ENCODE data around the gene SPEN.
A peak's percentile ranks its signal among the peaks of the same experiment; 100 is the strongest.
"Not testable (repeated sequence)": the region's sequence is repeated elsewhere in the genome, so short reads cannot be mapped to it uniquely, and the experiment has no call there.

Gene SPEN

DNA sequence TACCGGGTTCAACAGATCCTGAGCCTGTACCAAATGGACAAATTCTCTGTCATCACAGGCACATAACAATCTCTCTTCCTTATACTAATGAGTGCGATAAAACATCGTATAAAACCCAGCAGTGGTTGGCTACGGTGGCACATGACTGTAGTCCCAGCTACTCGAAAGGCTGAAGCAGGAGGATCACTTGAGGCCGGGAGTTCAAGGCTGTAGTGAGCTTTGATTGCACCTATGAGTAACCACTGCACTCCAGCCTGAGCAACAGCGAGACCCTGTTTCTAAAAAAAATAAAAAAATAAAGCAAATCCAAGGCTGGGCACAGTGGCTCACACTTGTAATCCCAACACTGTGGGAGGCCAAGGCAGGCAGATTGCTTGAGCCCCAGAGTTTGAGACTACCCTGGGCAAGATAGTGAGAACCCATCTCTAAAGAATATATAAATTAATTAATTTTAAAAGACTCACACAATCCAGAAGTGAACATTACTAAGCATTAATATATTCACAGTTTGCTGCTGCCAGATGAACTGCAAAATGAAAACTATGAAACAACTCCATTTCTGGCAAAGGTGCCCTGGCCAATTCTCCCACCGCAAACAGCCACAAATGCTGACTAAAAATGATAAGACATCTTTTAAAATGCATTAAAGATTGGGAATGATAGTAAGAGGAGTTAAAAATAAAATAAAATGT, 115.3 kb downstream of the SPEN start:
- DNase-seq (ENCODE audit: low spot score): no peak

DNA sequence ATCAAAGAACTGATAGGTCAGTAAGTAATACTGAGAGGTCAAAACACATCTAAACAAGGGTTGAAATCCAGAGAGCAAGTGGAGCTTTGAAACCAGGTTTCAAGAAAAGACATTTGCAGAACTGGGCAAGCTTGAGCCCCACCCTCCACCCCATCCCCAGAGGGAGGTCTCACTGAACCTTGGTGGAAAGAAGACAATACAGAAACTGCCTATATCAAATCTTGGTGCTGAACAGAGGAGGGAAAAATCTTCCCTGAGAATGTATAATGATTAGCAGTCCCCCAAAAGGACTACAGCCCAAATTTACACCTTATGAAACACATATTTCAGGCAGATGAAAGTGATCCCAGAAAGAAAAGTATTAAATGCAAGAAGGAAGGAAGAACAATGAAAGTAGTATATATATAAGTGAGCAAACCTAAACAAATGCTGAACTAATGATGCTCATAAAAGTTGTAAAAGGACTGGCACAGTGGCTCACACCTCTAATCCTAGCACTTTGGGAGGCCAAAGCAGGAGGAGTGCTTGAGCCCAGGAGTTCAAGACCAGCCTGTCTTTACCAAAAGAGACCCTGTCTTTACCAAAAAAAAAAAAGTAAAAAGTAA, 116.0 kb downstream of the SPEN start:
- DNase-seq (ENCODE audit: low spot score): no peak

DNA sequence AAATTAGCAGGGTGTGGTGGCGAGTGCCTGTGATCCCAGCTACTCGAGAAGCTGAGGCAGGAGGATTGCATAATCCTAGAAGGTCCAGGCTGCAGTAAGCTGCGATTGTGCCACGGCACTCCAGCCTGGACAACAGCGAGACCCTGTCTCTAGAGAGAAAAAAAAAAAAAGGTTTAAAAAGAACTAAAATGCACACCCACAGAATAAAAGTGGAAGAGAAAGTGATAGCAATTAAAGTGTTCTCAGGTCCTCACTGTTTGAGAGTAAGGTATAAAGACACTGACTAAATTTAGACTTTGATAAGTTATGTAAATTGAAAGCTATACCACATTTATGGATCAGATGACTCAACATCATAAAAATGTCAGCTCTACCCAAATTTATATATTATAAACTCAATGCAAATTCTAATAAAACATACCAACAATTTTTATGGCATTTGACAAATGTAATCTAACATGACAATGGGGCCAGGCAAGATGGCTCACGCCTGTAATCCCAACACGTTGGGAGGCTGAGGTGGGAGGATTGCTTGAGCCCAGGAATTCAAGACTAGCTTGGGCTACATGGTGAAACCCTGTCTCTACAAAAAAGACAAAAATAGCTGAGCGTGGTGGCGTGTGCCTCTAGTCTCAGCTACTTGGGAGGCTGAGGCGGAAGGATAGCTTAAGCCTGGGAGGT, 116.6 kb downstream of the SPEN start:
- no peak for DNase-seq (ENCODE audit: low spot score)

DNA sequence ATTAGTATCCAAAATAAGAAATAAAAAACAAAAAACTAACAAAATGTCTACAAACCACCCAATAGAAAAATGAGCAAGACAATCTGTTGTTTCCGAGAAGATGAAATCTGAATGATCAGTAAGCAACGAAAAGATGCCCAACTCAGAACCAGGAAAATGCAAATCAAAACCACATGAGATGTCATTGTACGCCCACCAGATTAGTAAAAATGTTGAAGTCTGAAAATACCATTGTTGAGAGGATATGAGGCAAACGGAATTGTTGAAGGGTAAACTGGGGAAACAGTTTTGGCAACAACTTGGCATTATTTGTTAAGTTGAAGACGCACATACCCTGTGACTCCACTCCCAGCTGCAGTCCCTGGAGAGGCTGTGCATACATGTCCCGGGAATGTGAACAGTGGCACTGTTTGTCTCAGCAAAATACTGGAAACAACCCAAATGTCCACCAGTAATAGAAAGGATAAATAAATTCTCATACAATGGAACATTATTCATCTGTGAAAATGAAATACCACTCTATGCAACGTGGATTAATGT, 117.8 kb downstream of the SPEN start:
- DNase-seq (ENCODE audit: low spot score): no peak

DNA sequence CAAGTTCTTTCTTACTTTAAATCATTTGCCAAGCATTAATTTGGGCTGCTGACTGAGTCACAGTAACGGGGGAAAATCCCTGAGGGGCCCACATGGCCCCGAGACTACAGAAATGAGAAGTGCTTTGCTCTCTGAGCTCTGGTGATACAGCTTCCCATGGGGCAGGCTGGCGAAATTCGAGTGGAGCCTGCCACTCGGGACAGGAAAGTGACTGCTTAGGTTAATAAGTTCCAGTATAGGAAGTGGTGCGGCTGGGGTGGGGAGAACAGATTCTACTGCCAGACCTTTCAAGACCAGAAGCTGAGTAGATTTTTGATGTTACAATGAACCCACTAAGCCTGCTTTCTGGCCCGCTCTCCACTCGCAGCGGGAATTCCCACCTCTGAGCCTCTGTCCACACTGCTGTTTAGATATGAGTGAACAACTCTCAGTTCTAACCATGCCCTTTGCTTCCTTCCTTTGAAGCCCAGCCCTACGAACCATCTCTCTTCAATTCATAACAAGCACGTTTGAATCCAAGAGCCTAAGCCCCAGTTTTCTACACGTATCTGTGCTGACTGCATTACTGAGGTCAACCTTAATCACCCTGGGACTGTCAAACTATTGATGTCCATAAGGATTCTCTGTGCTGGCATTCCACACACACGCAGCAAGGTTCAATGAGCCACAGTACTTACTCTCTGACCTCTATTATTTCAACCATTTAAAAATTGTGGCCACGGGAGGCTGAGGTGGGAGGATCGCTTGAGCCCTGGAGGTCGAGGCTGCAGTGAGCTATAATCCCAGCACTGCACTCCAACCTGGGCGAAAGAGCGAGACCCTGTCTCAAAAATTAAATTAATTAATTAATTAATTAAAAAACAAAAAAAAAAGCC, 118.8 kb downstream of the SPEN start:
- no peak for DNase-seq (ENCODE audit: low spot score)

DNA sequence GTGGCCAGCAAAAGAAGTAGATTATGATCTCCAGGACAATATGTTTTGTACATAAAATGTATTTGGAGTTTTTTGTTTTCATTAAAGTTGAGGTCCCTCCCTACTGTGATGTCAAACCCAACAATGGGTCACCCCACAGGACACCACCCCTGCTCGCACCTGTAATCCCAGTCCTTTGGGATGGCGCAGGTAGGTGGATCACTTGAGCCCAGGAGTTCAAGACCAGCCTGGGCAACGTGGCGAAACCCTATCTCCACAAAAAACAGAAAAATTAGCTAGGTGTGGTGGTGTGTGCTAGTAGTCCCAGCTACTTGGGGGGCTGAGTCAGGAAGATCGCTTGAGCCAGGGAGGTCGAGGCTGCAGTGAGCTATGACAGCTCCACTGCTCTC, 119.4 kb downstream of the SPEN start:
- DNase-seq (ENCODE audit: low spot score): no peak

DNA sequence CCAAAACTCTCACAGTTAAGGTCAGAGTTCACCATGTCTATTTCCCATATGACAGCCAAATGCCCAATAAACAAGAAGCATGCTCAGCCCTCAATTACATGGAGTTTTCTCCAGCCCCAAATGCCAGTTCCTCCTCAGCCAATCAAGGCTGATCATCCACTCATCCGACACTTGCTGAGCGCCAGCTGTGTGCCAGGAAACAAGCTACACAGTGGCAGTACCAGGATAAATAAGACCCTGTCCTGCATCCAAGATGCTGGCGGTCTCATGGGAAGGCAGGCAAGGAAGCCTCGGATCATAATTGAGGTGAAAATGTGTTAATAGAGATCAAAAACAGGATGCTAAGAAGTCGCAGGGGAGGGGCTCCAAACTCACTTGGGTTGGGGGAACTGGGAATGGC, 120.7 kb downstream of the SPEN start:
- DNase-seq (ENCODE audit: low spot score): no peak

DNA sequence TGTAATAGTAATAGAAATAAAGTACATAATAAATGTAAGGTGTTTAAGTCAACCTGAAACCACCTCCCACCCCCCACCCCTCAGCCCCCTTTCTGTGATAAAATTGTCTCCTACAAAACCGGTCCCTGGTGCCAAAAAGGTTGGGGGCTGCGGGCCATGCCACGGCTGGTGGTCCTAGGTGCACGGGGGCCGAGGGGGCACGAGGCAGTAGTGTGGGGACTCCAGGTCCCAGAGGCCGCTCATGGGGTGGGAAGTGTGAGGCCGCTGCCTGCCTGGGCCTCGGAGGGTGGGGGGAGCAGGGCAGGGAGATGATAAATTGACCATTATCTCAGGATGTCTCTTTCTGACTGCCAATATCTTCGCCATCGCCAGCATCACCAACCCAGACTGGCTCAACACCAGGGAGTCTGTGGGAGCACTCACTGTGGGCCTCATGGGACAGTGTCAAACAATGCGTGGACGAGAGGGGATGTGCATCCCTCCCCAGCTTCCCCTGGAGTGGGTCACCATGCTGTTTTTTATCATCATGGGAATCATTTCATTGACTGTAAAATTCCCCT, 121.9 kb downstream of the SPEN start:
- no peak for DNase-seq (ENCODE audit: low spot score)

DNA sequence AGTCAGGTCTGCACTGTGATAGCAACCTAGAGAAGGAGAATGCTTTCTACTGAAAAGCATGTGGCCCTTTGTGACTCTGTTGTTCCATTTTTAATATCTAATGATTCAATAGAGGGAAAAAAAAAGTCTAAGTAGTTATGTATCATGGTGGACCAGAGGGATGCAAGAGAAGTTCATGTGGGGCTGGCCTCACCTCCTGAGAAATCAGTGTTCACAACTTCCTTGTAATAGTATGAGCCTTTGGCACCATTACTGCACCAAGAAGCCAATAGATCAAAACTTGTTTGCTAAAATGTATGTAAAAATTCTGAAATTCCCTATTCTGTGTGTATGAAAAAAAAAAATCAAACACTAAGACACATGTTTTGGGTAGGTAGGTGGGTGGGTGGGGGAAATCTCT, 123.4 kb downstream of the SPEN start:
- no peak for DNase-seq (ENCODE audit: low spot score)

DNA sequence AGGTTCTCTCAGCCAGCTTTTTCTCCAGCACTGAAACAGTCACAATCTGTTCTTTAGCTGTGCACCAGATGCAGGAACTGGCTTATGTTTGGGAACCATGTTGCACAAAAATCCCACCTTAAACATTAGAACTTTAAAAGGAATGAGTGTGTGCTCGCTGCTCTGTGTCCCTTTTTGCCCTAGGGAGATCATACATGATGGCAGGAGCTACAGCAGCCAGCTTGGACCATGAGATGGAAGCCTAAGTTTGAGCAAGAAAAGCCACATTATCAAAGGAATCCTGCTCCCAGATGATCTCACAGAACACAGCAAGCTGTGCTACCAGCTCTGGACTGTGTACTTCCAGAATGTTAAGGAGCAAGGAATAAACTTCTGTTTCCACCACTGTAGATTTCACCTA, 124.9 kb downstream of the SPEN start:
- no peak for DNase-seq (ENCODE audit: low spot score)

DNA sequence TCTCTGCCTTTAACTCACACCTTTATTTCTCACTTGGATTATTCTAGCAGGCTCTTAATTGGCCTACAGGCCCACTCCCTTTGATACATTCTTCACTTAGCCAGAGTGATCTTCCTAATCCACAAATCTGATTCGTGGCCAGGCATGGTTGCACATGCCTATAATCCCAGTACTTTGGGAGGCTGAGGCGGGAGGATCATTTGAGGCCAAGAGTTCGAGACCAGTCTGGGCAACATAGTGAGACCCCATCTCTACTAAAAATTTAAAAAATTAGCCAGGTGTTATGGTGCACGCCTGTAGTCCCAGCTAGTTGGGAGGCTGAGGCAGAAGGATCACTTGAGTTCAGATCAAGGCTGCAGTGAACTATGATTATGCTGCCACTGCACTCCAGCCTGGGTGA, 126.3 kb downstream of the SPEN start:
- no peak for DNase-seq (ENCODE audit: low spot score)

DNA sequence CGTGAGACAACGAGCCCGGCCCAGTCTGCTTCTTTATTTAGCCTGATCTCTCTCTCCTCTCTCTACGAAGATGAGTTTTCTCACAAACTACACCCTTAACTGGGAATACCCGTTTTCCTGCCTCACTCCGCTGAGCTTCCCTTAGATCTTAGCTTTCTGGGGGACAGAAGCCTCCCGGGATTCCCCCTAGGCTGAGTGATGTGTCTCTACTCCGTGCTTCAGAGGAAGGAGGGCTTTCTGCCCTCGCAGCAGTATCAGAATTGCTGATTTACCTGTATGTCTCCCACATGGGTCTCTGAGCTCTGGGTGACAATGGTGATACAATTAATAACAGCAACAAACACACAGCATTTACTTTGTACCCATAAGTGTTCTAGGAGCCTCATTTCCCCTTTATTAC, 127.3 kb downstream of the SPEN start:
- no peak for DNase-seq (ENCODE audit: low spot score)

DNA sequence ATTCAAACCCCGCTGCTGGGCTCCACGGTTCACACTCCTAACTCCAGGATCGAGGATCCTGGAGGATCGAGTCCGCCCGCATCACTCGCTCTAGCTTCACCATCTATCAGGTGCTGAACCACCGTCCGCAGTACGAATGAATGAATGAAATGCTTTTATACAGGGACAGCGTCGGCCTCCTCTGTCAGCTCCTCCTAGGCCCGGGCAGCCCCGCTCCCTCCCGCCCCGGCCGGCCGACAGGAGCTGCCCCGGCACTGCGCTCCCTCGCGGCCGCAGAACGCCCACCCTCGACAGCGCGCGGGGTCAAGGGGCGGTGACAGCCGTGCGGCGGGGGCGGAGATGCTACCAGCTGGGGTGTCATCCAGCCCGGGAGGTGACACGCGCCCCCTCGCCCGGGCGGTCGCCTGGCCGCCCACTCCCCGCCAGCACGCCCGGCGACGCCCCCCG, 127.9 kb downstream of the SPEN start:
- DNase-seq (ENCODE audit: low spot score): peak; percentile 62

DNA sequence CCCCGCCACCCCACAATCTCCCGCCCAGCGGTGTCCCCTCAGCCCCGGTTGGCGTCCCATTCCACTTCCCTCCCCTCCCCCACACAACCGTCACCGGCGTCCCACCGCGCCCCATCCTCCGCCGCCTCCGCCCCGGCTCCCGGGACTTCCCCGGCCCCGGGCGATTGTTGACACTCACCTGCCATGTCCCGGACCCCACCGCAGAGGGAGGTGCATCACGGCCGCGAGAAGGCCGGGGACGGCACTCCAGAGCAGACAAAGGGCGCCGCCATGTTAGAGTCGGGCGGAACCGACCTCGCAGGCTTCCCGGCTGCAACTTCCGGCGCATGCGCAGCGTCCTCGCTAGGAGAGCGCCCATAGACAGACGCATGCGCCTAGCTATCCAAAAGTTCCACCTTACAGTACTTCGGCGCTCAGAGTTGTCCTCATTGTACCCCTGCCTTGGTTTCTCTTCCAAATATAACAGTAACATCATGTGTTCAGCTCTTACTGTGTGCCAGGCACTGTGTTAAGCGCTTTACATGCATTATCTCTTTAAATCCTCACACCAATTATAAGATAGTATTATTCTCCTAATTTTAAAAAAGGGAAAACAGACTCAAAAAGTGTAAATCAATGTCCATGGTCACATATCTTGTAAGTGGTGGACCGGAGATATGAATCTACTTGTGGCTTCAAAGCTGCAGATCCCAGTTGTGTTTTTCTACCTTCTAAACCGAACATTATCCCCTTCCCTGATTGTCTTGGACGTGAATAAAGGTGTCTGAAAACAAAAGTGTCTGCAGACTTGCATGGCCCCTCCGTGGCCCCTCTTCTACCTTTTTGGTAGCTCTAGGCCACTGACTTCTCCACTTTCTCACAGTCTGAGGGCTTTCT, 128.5 kb downstream of the SPEN start, which contains the start of gene ZBTB17:
Gene ZBTB17 (minus strand): TSS at position 297 of the 876 bp plus-strand sequence. CDS start 27,606 bp downstream, outside the sequence.
- DNase-seq (ENCODE audit: low spot score): peak; percentile 93

DNA sequence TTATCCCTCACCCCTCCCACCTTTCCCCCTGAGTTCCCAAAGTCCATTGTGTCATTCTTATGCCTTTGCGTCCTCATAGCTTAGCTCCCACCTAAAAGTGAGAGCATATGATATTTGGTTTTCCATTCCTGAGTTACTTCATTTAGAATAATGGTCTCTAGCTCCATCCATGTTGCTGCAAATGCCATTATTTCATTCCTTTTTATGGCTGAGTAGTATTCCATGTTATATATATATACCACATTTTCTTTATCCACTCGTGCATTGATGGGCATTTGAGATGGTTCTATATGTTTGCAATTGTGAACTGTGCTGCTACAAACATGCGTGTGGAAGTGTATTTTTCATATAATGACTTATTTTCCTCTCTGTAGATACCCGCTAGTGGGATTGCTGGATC, 130.4 kb downstream of the SPEN start:
- DNase-seq (ENCODE audit: low spot score): not testable (repeated sequence)

DNA sequence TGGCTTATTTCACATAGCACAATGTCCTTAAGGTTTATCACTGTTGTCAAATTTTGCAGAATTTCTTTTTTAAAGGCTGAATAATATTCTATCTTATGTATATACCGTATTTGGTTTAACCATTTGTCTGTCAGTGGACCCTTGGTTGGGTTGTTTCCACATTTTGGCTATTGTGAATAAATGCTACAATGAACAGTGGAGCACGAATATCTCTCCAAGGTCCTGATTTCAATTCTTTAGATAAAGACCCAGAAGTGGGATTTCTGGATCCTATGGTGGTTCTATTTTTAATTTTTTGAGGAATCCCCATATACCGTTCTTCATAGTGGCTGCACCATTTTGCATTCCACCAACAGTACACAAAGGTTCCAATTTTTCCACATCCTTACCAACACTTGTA, 134.2 kb downstream of the SPEN start:
- DNase-seq (ENCODE audit: low spot score): no peak

DNA sequence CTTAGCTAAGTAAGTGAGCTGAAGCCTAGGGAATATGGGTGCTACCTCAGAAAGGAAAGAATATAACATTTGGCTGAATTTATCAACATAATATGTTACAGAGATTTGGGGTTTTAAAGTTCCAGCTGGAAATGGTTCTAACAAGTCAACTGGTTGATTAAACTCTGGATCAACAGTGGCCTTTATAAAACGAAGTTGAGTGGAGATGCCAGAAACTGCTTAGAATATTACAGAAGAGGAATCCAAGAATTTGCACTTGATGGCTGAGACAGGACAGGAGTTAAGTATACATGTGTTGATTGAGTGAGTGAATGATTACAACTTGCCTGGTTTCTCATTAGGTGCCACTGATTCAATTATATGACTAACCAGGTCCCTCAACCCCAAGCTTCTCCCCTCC, 135.8 kb downstream of the SPEN start:
- no peak for DNase-seq (ENCODE audit: low spot score)

DNA sequence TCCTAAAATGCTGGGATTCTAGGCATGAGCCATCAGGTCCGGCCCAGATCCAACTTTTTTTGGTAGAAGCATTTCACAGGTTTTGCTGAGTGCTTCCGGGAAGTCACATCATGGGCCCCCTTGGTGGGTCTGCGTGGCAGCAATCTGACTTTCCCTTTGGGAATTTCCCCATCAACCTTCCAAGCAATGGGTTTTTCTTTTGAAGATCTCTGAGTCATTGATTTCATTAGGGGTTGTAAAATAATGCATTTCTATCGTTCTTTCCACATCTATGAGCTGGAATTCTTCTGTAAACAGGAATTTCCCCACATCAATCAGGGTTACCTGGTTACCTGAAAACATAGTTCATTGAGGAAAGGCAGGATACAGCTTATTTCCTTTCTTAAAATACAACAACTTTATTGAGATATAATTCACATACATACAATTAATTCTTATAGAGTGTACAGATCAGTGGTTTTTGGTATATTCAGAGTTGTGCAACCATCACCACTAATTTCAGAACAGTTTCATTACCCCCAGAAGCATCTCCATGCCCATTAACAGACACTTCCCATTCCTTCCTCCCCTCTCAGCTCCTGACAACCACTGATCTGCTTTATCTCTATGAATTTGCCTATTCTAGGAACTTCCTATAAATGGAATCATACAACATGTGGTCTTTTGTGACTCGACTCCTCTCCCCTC, 138.2 kb downstream of the SPEN start:
- no peak for DNase-seq (ENCODE audit: low spot score)

DNA sequence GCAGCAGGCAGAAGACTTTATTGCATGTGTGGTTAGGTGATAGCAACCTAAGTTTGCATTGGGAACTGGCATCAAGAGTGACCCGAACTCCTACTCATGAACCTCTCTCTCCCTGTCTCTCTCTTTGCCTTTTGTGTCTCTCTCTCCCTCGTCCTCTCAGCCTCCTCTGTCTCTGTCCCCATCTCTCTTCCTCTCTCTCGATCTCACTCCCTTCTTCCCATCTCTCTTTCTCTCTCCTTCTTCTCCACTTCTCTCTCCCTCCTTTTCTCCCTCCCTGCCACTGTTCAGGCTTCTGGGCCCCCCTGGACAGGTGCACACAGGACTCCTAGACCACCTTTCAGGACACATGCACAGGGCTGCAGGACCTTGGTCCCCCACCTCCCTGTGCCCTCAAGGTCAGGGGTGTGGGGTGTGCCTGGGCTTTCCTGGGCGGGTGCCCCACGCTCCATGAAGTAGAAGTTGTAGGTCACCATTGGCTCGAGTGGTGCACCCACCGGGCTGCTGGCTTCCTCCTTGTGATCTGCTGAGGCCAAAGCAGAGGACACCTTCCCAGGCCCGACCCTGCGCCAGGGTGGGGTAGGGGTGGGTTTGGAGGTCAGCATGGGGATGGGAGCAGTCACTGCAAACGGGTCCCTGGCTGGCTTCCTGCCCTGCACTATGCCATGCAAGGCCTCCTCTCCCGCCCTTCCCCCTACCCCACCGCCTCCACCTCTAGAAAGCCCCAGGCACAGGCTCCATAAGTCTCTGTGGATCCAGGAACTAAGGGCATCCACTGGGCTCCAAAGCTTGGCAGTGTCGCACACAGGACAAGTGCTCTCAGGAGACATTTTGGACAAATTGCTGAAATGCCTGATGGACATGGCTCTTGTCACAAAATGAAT, 141.6 kb downstream of the SPEN start:
- DNase-seq (ENCODE audit: low spot score): no peak

Measured in hematopoietic multipotent progenitor cell treated with erythropoietin and hydrocortisone succinate and interleukin-3 and kit ligand, for 17 days (in vitro differentiated cells).